ENCODE results near the gene WDR74.
"Not testable (repeated sequence)": the region's sequence is repeated elsewhere in the genome, so short reads cannot be mapped to it uniquely, and the experiment has no call there.

WDR74 gene

GRCh38 chr11:62842171-62842741, 2.9 kb upstream of the WDR74 start:
- peak in 2 of 3 donors; percentile 24 to 30 for DNase-seq
- H3K27ac ChIP-seq (ENCODE audit: insufficient read depth in 1 of 2, low read depth in 1 of 2, low read length in 2 of 2, poor library complexity in 1 of 2, severe bottlenecking in 2 of 2), result peak overlapping the region; percentile 98 to 99
- no peaks in the 10 kb centered on the region for H3K27me3 ChIP-seq (replicated peaks in 2 of 5; ENCODE audit: control insufficient read depth in 4 of 5, insufficient read depth in 5 of 5, low read length in 4 of 5)
- no peaks in the 10 kb centered on the region for H3K9me3 ChIP-seq (ENCODE audit: control extremely low read depth in 1 of 5, control insufficient read depth in 4 of 5, insufficient read depth in 2 of 5, low read depth in 1 of 5, low read length in 4 of 5)
- POLR2A ChIA-PET, result interaction anchor here (0.6 to 4.9 kb wide), 13 partner anchors 11 to 251 kb away, joined by 3 to 121 read pairs (median 10); partner anchors contain the start of genes C11orf98, CSKMT, NXF1 and SLC3A2
- H3K4me1 ChIP-seq (ENCODE audit: control extremely low read depth in 1 of 4, control insufficient read depth in 4 of 4, insufficient read depth in 4 of 4, low read length in 3 of 4), result peaks cover 8 to 37% (median 25%) of the 10 kb centered on the region in 4 experiments
- CTCF ChIA-PET, result interaction anchor here (0.8 to 1.3 kb wide), 4 partner anchors 9 to 94 kb away, joined by 3 to 5 read pairs (median 3); no protein-coding TSS in a partner anchor
- H3K36me3 ChIP-seq (ENCODE audit: control insufficient read depth in 4 of 4, insufficient read depth in 4 of 4, low read length in 3 of 4), result peaks cover 0 to 5% (median 2%) of the 10 kb centered on the region in 4 experiments
- WGBS (ENCODE audit: insufficient coverage), result 2% methylated on average over 25 of the region's 30 CpGs
- H3K4me3 ChIP-seq (ENCODE audit: control insufficient read depth in 1 of 7, extremely low read depth in 1 of 7, insufficient read depth in 4 of 7, low read depth in 2 of 7, low read length in 6 of 7), result peak overlapping the region; percentile 44 to 99 (median 64)

GRCh38 chr11:62841361-62842170, 2.2 kb upstream of the WDR74 start:
- 0% methylated on average over 24 of the region's 33 CpGs for WGBS (ENCODE audit: insufficient coverage)
- Histone ChIP-seq H3K9me3 (ENCODE audit: control extremely low read depth in 1 of 5, control insufficient read depth in 4 of 5, insufficient read depth in 2 of 5, low read depth in 1 of 5, low read length in 4 of 5) (no peaks in the 10 kb centered on the region), H3K27me3 (replicated peaks in 2 of 5; ENCODE audit: control insufficient read depth in 4 of 5, insufficient read depth in 5 of 5, low read length in 4 of 5) (no peaks in the 10 kb centered on the region), H3K27ac (ENCODE audit: insufficient read depth in 1 of 2, low read depth in 1 of 2, low read length in 2 of 2, poor library complexity in 1 of 2, severe bottlenecking in 2 of 2) (peak overlapping the region; percentile 98 to 99), H3K36me3 (ENCODE audit: control insufficient read depth in 4 of 4, insufficient read depth in 4 of 4, low read length in 3 of 4) (peaks cover 0 to 9% (median 3%) of the 10 kb centered on the region in 4 experiments), H3K4me1 (ENCODE audit: control extremely low read depth in 1 of 4, control insufficient read depth in 4 of 4, insufficient read depth in 4 of 4, low read length in 3 of 4) (peaks cover 8 to 37% (median 25%) of the 10 kb centered on the region in 4 experiments), H3K4me3 (ENCODE audit: control insufficient read depth in 1 of 7, extremely low read depth in 1 of 7, insufficient read depth in 4 of 7, low read depth in 2 of 7, low read length in 6 of 7) (peak overlapping the region; percentile 44 to 99 (median 64))
- ChIA-PET POLR2A (interaction anchor here (0.6 to 4.9 kb wide), 33 partner anchors 11 to 997 kb away, joined by 3 to 121 read pairs (median 6); partner anchors contain the start of genes C11orf98, CSKMT, HNRNPUL2 and INTS5), CTCF (interaction anchor here (0.7 to 2.1 kb wide), 11 partner anchors 9 to 282 kb away, joined by 3 to 7 read pairs (median 3); partner anchors contain the start of genes POLR2G, STX5 and TEX54)
- DNase-seq, result peak; percentile 93 to 98 (median 98)

GRCh38 chr11:62840721-62841360, 1.5 kb upstream of the WDR74 start:
- H3K27me3 ChIP-seq (replicated peaks in 2 of 5; ENCODE audit: control insufficient read depth in 4 of 5, insufficient read depth in 5 of 5, low read length in 4 of 5); H3K9me3 ChIP-seq (ENCODE audit: control extremely low read depth in 1 of 5, control insufficient read depth in 4 of 5, insufficient read depth in 2 of 5, low read depth in 1 of 5, low read length in 4 of 5): not testable (repeated sequence)
- Histone ChIP-seq H3K36me3 (ENCODE audit: control insufficient read depth in 4 of 4, insufficient read depth in 4 of 4, low read length in 3 of 4) (peaks cover 5 to 17% (median 10%) of the 10 kb centered on the region in 4 experiments), H3K27ac (ENCODE audit: insufficient read depth in 1 of 2, low read depth in 1 of 2, low read length in 2 of 2, poor library complexity in 1 of 2, severe bottlenecking in 2 of 2) (peak overlapping the region; percentile 78 to 99), H3K4me3 (ENCODE audit: control insufficient read depth in 1 of 7, extremely low read depth in 1 of 7, insufficient read depth in 4 of 7, low read depth in 2 of 7, low read length in 6 of 7) (peak overlapping the region; percentile 26 to 99 (median 96)), H3K4me1 (ENCODE audit: control extremely low read depth in 1 of 4, control insufficient read depth in 4 of 4, insufficient read depth in 4 of 4, low read length in 3 of 4) (peaks cover 8 to 37% (median 25%) of the 10 kb centered on the region in 4 experiments)
- POLR2A ChIA-PET, result interaction anchor here (0.6 to 4.9 kb wide), 33 partner anchors 10 to 998 kb away, joined by 3 to 121 read pairs (median 6); partner anchors contain the start of genes C11orf98, CSKMT, HNRNPUL2 and INTS5
- CTCF ChIA-PET, result interaction anchor here (0.7 to 2.1 kb wide), 12 partner anchors 8 to 281 kb away, joined by 3 to 7 read pairs (median 3); partner anchors contain the start of genes POLR2G, STX5, TEX54 and TMEM179B
- peak; percentile 72 to 83 (median 79) for DNase-seq
- WGBS (ENCODE audit: insufficient coverage), result 1% methylated on average over 34 of the region's 41 CpGs

GRCh38 chr11:62835336-62835735, 4.1 kb downstream of the WDR74 start:
- no peak for DNase-seq
- no peak overlapping the region for H3K4me3 ChIP-seq (ENCODE audit: control insufficient read depth in 1 of 7, extremely low read depth in 1 of 7, insufficient read depth in 4 of 7, low read depth in 2 of 7, low read length in 6 of 7)
- POLR2A ChIA-PET, result no interaction called here

GRCh38 chr11:62832336-62833234, 6.8 kb downstream of the WDR74 start, which contains the start of gene TEX54:
TSS of gene TEX54 (minus strand) at chr11:62832841.
- WGBS (ENCODE audit: insufficient coverage), result 11% methylated on average over 26 of the region's 40 CpGs
- DNase-seq, result no peak
- H3K9me3 ChIP-seq (ENCODE audit: control extremely low read depth in 1 of 5, control insufficient read depth in 4 of 5, insufficient read depth in 2 of 5, low read depth in 1 of 5, low read length in 4 of 5), result no peaks in the 10 kb centered on the region
- peaks cover 12 to 43% (median 39%) of the 10 kb centered on the region in 4 experiments for H3K36me3 ChIP-seq (ENCODE audit: control insufficient read depth in 4 of 4, insufficient read depth in 4 of 4, low read length in 3 of 4)
- no peaks in the 10 kb centered on the region for H3K27me3 ChIP-seq (replicated peaks in 2 of 5; ENCODE audit: control insufficient read depth in 4 of 5, insufficient read depth in 5 of 5, low read length in 4 of 5)
- CTCF ChIA-PET, result interaction anchor here (0.8 to 2.0 kb wide), 9 partner anchors 8 to 126 kb away, joined by 3 to 7 read pairs (median 3); partner anchors contain the start of genes BSCL2 and TMEM179B
- peak within 1 kb of the TSS; percentile 95 to 96 for H3K27ac ChIP-seq (ENCODE audit: insufficient read depth in 1 of 2, low read depth in 1 of 2, low read length in 2 of 2, poor library complexity in 1 of 2, severe bottlenecking in 2 of 2)
- peaks cover 8 to 28% (median 20%) of the 10 kb centered on the region in 4 experiments for H3K4me1 ChIP-seq (ENCODE audit: control extremely low read depth in 1 of 4, control insufficient read depth in 4 of 4, insufficient read depth in 4 of 4, low read length in 3 of 4)
- POLR2A ChIA-PET, result interaction anchor here (0.6 to 4.5 kb wide), 13 partner anchors 8 to 186 kb away, joined by 3 to 57 read pairs (median 4); partner anchors contain the start of genes C11orf98, CSKMT, GANAB and HNRNPUL2
- H3K4me3 ChIP-seq (ENCODE audit: control insufficient read depth in 1 of 7, extremely low read depth in 1 of 7, insufficient read depth in 4 of 7, low read depth in 2 of 7, low read length in 6 of 7), result peak within 1 kb of the TSS; percentile 71 to 93 (median 89)

More at GRCh38 chr11:62835336-62835735, 4.1 kb downstream of the WDR74 start:
- CTCF ChIA-PET, result interaction anchor here (0.7 to 1.3 kb wide), 3 partner anchors 20 to 48 kb away, joined by 3 to 6 read pairs (median 3); no protein-coding TSS in a partner anchor
- Histone ChIP-seq H3K27me3 (replicated peaks in 2 of 5; ENCODE audit: control insufficient read depth in 4 of 5, insufficient read depth in 5 of 5, low read length in 4 of 5) (no peaks in the 10 kb centered on the region), H3K9me3 (ENCODE audit: control extremely low read depth in 1 of 5, control insufficient read depth in 4 of 5, insufficient read depth in 2 of 5, low read depth in 1 of 5, low read length in 4 of 5) (no peaks in the 10 kb centered on the region), H3K36me3 (ENCODE audit: control insufficient read depth in 4 of 4, insufficient read depth in 4 of 4, low read length in 3 of 4) (peaks cover 12 to 42% (median 36%) of the 10 kb centered on the region in 4 experiments), H3K27ac (ENCODE audit: insufficient read depth in 1 of 2, low read depth in 1 of 2, low read length in 2 of 2, poor library complexity in 1 of 2, severe bottlenecking in 2 of 2) (no peak overlapping the region), H3K4me1 (ENCODE audit: control extremely low read depth in 1 of 4, control insufficient read depth in 4 of 4, insufficient read depth in 4 of 4, low read length in 3 of 4) (peaks cover 10 to 39% (median 30%) of the 10 kb centered on the region in 4 experiments)
- WGBS (ENCODE audit: insufficient coverage), result over 99% methylated on average over 8 of the region's 8 CpGs
